Fibroblast of pulmonary artery (primary cell): ENCODE measurements around the gene METTL22.

ENCODE experiments used
- DNase-seq: peaks from one replicate; pipeline ENCODE4 v3.0.0-alpha.2; 2010; ENCODE audit warnings: low read depth
- H3K4me3 ChIP-seq: replicated peaks from 2 replicates; pipeline ENCODE4 v1.5.1; 2011; ENCODE audit warnings: low read depth, mild to moderate bottlenecking, control low read depth, low read length, moderate library complexity
- CTCF ChIP-seq: IDR thresholded peaks from 2 replicates; pipeline ENCODE4 v1.5.1; 2011; ENCODE audit warnings: mild to moderate bottlenecking, control low read depth, low read length, inconsistent platforms; ENCODE audit errors: missing control alignments

METTL22 gene

GRCh38 chr16:8621572-8622314 is at the start of gene METTL22:
Gene METTL22, plus strand, starts transcription at chr16:8621698. Its CDS starts 3,968 bp downstream, at chr16:8625666.
- peak; percentile 87 for DNase-seq
- no peak for TF ChIP-seq CTCF
- H3K4me3 ChIP-seq: peak within 1 kb of the TSS; percentile 87

- H3K4me3 ChIP-seq: no peak overlapping the region
- no peak for DNase-seq
- no peak for TF ChIP-seq CTCF
Measured at GRCh38 chr16:8572063-8572918, 49.2 kb upstream of the METTL22 start.

- peak; percentile 64 for TF ChIP-seq CTCF
- H3K4me3 ChIP-seq: peak overlapping the region; percentile 7
- peak; percentile 65 for DNase-seq
Measured at GRCh38 chr16:8572919-8573724, 48.4 kb upstream of the METTL22 start.

- DNase-seq: no peak
- H3K4me3 ChIP-seq: no peak overlapping the region
- TF ChIP-seq CTCF: no peak
Measured at GRCh38 chr16:8575399-8575798, 46.1 kb upstream of the METTL22 start.

GRCh38 chr16:8576141-8577004 is 45.1 kb upstream of the METTL22 start:
- TF ChIP-seq CTCF: no peak
- H3K4me3 ChIP-seq: no peak overlapping the region
- no peak for DNase-seq
